ENCODE measurements around the gene PGD.

DNA sequence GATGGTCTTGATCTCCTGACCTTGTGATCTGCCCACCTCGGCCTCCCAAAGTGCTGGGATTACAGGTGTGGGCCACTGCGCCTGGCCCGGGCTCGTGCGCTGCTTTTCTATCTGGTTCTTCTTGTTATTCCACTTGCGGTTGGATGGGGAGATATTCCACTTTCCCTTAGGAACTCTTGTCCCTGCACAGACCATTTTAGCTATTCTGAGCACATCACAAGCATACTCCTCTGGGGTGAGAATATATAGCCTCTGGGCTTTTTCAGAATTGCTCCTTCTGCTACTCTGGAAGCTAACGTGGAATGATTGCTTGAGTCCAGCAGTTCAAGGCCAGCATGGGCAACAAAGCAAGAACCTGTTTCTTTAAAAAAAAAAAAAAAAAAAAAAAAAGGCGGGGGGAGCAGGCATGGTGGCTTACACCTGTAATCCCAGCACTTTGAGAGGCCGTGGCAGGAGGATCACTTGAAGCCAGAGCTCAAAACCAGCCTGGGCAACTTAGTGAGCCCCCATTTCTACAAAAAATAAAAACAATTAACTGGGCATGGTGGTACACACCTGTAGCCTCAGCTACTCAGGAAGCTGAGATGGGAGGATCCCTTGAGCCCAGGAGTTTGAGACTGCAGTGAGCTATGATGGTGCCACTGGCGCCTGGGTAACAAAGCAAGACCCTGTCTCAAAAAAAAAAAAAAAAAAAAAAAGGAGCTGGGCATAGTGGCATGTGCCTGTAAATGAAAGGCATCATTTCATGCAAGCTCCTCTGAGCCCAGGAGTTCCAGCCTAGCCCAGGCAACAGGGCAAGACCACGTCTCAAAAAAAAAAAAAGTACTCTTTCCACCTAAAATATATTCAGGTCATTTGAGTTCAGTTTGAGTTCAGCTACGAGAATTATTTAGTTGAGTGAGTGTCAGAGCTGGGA lies 11.8 kb upstream of the PGD start:
- TF ChIP-seq, protein P1, sequence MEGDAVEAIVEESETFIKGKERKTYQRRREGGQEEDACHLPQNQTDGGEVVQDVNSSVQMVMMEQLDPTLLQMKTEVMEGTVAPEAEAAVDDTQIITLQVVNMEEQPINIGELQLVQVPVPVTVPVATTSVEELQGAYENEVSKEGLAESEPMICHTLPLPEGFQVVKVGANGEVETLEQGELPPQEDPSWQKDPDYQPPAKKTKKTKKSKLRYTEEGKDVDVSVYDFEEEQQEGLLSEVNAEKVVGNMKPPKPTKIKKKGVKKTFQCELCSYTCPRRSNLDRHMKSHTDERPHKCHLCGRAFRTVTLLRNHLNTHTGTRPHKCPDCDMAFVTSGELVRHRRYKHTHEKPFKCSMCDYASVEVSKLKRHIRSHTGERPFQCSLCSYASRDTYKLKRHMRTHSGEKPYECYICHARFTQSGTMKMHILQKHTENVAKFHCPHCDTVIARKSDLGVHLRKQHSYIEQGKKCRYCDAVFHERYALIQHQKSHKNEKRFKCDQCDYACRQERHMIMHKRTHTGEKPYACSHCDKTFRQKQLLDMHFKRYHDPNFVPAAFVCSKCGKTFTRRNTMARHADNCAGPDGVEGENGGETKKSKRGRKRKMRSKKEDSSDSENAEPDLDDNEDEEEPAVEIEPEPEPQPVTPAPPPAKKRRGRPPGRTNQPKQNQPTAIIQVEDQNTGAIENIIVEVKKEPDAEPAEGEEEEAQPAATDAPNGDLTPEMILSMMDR (IDR thresholded peaks at IDR 0.05), result no peak
- no peak for TF ChIP-seq POLR2AphosphoS5 (IDR thresholded peaks at IDR 0.05)
- no peak for TF ChIP-seq POLR2A (IDR thresholded peaks at IDR 0.05)
- no peak for TF ChIP-seq EP300 (IDR thresholded peaks at IDR 0.05)

Data from sigmoid colon (tissue), 4 donors.